D721Med (cell line): ENCODE data around the gene PCDHA4.
A peak's percentile ranks its signal among the peaks of the same experiment; 100 is the strongest.
"Not testable (repeated sequence)": the region's sequence is repeated elsewhere in the genome, so short reads cannot be mapped to it uniquely, and the experiment has no call there.

Source experiments
- DNase-seq: peaks from one replicate; pipeline ENCODE4 v3.0.0; 2011; ENCODE audit warnings: low spot score; ENCODE audit not compliant: insufficient read length
- FAIRE-seq: peaks from 2 replicates; lab custom pipeline; 2011; peaks lifted over from hg19 to GRCh38; lab: Jason Lieb, UNC
- TF ChIP-seq, protein P1 (sequence below): IDR thresholded peaks from 2 replicates; pipeline ENCODE4 v1.5.1; 2012; ENCODE audit warnings: mild to moderate bottlenecking, control low read depth; ENCODE audit not compliant: insufficient read depth; ENCODE audit errors: missing control alignments

PCDHA4 gene

DNA sequence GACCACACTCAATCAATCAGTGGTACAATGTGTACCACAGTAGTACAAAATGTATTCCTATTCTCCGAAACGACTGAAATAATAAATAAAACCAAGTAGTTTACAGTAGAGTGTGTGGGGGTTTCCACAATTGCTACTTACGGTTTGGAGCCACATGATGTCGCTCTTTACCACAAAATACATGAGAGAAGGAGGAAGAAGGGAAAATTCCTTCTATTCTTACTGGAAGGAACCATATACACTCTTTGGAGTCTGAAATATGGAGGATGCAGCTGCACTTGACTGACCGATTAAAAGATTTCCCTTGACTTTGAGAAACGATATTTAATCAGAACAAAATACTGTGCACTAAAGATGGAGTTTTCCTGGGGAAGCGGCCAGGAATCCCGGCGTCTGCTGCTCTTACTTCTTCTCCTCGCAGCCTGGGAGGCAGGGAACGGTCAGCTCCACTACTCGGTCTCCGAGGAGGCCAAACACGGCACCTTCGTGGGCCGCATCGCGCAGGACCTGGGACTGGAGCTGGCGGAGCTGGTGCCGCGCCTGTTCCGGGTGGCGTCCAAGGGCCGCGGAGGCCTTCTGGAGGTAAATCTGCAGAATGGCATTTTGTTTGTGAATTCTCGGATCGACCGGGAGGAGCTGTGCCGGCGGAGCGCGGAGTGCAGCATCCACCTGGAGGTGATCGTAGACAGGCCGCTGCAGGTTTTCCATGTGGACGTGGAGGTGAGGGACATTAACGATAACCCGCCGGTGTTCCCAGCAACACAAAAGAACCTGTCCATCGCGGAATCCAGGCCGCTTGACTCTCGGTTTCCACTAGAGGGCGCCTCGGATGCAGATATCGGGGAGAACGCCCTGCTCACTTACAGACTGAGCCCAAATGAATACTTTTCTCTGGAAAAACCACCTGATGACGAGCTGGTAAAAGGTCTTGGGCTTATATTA is at the start of gene PCDHA4:
TSS of gene PCDHA4 (plus strand) at position 235 of the 942 bp plus-strand sequence.
- TF ChIP-seq, protein P1, sequence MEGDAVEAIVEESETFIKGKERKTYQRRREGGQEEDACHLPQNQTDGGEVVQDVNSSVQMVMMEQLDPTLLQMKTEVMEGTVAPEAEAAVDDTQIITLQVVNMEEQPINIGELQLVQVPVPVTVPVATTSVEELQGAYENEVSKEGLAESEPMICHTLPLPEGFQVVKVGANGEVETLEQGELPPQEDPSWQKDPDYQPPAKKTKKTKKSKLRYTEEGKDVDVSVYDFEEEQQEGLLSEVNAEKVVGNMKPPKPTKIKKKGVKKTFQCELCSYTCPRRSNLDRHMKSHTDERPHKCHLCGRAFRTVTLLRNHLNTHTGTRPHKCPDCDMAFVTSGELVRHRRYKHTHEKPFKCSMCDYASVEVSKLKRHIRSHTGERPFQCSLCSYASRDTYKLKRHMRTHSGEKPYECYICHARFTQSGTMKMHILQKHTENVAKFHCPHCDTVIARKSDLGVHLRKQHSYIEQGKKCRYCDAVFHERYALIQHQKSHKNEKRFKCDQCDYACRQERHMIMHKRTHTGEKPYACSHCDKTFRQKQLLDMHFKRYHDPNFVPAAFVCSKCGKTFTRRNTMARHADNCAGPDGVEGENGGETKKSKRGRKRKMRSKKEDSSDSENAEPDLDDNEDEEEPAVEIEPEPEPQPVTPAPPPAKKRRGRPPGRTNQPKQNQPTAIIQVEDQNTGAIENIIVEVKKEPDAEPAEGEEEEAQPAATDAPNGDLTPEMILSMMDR = peak; percentile 64
- peak; percentile 94 for FAIRE-seq
- no peak for DNase-seq

DNA sequence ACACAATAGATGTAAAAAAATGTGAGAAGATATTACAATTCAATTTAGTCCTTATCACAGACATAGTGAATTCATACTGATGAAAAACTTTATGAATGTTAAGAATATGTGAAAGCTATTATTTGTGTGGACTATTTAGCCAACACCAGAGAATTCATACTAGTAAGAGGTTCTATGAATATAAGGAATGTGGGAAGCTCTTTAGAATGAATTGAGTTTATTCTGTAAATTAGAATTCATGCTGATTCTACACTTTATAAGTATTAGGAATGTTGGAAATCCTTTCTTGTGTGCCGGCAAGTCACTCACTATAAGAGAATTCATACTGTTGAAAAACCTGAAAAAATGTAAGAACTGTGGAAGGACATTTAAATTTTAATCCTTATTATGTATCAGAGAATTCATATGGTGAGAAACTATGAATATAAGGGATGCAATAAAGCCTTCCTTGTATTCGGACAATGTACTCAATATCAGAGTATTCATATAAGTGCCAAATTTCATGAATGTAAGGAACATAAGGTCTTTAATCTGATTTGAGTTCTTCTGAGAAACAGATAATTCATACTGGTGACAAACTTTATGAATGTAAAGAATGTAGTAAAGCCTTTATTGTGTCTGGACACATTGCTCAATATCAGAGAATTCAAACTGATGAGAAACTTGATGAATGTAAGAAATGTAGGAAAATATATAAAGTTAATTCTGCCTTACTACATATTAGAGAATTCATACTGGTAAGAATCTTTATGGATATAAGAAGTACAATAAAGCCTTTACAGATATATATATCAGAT is 42.5 kb upstream of the PCDHA4 start:
- DNase-seq (no peak), FAIRE-seq (no peak)
- TF ChIP-seq, protein P1 = no peak

DNA sequence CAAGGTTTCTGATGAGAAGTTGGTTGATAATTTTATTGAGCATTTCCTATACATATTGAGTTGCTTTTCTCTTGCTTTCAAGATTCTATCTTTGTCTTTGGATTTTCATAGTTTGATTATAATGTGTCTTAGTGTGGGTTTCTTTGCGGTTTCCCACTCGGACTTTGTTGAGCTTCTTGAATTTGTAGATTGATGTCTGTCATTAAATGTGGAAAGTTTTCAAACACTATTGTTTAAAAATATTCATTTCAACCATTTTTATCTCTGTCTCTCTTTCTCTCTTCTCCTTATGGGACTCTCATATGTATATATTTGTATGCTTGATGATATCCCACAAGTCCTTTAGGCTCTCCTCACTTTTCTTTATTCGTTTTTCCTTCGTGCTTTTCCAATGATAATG is 39.4 kb upstream of the PCDHA4 start:
- TF ChIP-seq, protein P1 = no peak
- DNase-seq (no peak), FAIRE-seq (no peak)

DNA sequence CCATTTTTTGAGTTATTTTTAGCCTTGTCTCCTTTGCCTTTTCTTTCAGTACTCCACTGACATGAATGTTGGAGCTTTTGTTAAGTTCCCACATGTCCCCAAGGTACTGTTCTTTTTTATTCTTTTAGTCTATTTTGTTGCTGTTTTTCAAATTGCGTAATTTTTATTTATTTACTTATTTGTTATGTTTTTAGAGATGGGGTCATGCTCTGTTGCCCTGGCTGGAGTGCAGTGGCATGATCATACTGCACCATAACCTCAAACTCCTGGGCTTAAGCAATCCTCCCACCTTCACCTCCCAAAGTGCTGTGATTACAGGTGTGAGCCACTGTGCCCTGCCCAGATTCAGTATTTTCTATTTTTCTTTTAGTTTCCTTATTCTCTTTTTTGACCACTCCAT is 26.4 kb upstream of the PCDHA4 start:
- FAIRE-seq (no peak), DNase-seq (no peak)
- TF ChIP-seq, protein P1 = no peak

DNA sequence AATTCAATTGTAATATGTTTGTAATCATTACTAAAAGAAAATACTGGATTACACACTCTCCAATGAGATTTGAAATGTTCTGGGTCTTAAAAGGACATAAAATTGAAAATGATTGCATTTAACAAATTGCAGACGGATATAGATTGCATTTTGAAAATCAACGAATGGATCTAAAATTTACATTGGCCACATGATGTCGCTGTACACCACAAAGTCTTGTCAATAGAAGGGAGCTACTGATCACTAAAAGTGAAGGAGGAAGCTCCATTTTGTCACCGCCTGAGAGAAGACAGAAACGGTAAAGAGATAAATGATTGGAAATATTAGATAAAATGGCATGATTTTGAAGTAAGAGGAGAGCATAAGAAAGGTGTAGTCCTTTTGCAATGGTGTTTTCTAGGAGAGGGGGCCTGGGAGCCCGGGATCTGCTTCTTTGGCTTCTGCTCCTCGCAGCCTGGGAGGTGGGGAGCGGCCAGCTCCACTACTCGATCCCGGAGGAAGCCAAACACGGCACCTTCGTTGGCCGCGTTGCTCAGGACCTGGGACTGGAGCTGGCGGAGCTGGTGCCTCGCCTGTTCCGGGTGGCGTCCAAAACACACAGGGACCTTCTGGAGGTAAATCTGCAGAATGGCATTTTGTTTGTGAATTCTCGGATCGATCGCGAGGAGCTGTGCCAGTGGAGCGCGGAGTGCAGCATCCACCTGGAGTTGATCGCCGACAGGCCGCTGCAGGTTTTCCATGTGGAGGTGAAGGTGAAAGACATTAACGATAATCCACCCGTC is 20.8 kb upstream of the PCDHA4 start, which contains the start of gene PCDHA1:
TSS of gene PCDHA1 (plus strand) at position 236 of the 782 bp plus-strand sequence.
- TF ChIP-seq, protein P1 = peak; percentile 8
- FAIRE-seq (no peak), DNase-seq (no peak)

DNA sequence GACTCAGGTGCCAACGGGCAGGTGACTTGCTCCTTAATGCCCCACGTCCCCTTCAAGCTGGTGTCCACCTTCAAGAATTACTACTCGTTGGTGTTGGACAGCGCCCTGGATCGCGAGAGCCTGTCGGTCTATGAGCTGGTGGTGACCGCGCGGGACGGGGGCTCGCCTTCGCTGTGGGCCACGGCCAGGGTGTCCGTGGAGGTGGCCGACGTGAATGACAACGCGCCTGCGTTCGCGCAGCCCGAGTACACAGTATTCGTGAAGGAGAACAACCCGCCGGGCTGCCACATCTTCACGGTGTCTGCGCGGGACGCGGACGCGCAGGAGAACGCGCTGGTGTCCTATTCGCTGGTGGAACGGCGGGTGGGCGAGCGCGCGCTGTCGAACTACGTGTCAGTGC is 19.4 kb upstream of the PCDHA4 start:
- not testable (repeated sequence) for DNase-seq, FAIRE-seq

DNA sequence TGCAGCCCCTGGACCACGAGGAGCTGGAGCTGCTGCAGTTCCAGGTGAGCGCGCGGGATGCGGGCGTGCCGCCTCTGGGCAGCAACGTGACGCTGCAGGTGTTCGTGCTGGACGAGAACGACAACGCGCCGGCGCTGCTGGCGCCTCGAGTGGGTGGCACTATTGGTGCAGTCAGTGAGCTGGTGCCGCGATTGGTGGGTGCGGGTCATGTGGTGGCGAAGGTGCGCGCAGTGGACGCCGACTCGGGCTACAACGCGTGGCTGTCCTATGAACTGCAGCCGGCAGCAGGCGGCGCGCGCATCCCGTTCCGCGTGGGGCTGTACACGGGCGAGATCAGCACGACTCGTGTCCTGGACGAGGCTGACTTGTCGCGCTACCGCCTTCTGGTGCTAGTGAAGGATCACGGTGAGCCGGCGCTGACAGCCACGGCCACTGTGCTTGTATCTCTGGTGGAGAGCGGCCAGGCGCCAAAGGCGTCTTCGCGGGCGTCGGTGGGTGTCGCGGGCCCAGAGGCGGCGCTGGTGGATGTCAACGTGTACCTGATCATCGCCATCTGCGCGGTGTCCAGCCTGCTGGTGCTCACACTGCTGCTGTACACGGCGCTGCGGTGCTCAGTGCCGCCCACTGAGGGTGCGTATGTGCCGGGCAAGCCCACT is 18.9 kb upstream of the PCDHA4 start:
- not testable (repeated sequence) for FAIRE-seq

More for the DNA sequence above, 18.9 kb upstream of the PCDHA4 start:
- not testable (repeated sequence) for DNase-seq
